Stimulated activated CD8-positive, alpha-beta memory T cell treated with anti-CD3 and anti-CD28 coated beads, Interleukin-7, amount 100 ng/mL, for 48 hours (primary cell): ENCODE data around the gene SRRM1.
A peak's percentile ranks its signal among the peaks of the same experiment; 100 is the strongest.
"Not testable (repeated sequence)": the region's sequence is repeated elsewhere in the genome, so short reads cannot be mapped to it uniquely, and the experiment has no call there.

ENCODE experiments used
- DNase-seq, 2 donors: peaks; one replicate each; pipeline ENCODE4 v3.0.0-alpha.2; 2020; ENCODE audit warnings: low read depth in 1 of 2; ENCODE audit errors: extremely low read depth in 1 of 2

The SRRM1 gene

DNA sequence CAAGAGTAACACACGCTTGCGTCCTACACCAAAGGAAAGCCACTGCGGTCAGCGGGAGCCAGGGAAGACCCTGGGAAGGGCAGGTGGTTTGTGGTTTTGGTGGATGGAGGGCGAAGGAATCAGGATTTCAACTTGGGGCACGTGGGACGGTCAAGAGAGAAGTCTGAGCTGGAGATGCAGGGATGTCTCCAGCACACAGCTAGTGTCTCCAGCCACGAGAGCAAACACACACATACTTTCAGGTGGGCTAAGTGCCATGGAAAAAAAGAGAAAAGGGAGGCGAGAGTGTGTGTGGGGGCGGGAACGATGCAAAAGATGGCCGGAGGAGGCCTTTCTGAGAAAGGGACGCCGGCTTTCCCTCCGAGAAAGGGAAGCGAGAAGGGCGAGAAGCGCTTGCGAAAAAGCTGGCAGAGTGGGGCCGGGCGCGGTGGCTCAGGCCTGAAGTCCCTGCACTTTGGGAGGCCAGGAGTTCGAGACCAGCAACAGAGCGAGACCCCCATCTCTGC lies 1.4 kb upstream of the SRRM1 start:
- DNase-seq = peak in 1 of 2 donors; percentile 7

DNA sequence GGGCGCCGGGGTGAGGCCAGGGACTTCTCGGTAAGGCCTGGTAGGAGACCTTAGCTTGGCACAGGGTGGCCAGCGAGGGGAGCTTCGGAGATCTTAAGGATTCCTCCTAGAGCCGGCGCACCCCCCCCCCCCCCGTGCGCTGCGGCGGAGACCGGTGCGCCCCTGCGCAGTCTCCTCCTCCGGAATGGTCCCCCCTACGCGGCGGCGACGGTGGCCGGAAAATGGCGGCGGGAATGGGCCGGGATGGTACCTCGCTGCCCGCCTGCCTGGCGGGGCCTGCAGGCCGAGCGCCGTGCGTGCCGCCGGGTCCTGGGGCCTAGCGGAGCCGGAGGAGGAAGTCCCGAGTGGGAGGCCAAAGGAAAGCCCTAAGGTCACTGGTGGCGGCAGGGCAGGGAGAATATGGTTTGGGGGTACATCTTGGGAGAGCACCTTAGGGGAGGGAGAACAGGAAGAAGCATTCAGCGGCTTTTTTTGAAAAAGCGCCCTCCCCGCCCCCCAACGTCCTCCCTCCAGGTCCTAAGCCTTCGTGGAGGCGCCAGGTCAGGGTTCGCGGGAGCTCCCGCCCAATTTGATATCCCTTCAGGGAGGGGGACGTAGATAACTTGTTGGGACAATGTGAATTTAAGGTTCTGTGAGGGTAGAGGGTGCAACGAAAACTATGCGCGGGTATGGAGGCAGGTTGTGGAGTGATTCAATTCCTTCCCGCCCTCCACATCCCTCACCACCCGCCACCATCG lies 429 bp downstream of the SRRM1 start:
- peak in 1 of 2 donors; percentile 7 for DNase-seq

DNA sequence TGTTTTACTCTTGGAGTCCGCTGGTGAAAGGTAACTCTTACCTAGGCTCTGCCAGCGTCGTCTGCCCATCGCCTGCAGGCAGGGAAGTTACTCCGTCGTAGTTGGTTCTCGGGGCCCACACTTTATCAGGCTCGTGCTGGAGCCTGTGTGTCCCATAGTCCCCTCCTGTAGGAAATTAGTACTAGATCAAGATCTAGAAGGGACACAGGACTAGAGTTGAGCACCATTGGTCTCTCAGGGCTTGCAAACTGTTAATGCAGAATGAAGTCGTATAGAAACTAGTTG lies 940 bp downstream of the SRRM1 start:
- no peak for DNase-seq

DNA sequence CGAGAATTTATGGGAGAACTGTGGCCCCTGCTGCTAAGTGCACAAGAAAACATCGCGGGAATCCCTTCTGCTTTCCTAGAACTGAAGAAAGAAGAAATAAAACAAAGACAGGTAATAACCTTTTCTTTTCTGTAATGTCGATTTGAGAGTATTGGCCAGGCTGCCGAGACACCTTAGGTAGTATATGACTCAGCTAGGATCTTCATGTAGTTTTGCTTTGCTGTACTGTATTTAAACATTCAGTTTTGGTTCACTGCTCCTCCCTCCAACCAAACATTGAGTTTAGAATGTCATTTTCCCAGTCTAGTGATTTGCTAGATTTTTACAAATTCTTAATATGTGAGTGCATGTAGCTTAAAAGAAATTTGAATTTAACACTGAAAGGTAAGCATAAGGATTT lies 5.8 kb downstream of the SRRM1 start:
- no peak for DNase-seq

DNA sequence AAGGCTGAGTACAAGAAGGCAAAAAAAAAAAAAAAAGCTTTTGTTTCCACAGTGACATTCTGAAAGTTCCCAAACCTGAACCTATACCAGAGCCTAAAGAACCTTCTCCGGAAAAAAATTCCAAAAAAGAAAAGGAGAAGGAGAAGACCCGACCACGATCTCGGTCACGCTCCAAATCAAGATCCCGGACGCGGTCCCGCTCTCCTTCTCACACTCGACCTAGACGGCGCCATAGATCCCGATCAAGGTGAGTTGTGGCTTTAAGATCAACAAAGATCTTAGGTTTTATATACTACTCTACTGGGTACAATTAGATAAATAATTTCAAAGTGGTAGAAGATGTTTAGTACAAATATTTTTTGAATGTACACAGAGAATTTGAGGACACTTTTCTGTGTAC lies 9.3 kb downstream of the SRRM1 start:
- DNase-seq = no peak

DNA sequence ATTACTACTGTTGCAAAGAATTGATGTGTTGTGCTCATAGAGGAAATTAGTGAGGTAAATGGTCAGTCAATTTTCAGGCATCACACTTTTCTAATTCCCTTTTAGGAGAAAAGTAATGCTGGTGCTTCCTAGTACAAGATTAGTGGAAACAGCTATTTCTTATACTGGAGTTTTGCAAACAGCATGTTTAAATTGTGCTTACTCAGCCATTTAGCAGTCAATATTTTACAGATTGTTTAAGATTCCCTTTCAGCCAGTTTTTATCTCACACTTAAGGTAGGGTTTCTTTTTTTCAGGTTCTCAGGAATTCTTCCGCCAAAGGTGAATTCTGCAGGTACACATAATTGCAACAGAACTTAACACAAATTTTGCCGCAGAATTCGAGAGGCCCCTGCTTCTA lies 10.9 kb downstream of the SRRM1 start:
- DNase-seq = no peak

DNA sequence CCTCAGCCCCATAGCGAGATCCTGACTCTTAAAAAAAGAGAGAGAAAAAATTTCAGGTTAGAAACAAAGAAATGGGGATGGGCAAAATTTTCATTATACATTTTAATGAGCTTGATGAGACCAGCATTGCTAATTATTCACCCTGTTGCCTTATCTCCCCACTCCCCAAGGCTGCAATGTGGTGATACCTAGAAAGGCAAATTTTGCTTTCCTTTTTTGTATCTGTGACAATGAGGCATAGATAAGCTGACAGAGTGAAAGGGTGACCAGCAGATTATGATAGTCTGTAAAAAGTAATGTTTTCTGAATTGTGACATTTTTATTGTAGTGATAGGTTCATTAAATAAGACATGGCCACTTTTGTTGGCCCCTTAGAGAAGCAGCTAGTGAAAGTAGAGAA lies 12.9 kb downstream of the SRRM1 start:
- no peak for DNase-seq

DNA sequence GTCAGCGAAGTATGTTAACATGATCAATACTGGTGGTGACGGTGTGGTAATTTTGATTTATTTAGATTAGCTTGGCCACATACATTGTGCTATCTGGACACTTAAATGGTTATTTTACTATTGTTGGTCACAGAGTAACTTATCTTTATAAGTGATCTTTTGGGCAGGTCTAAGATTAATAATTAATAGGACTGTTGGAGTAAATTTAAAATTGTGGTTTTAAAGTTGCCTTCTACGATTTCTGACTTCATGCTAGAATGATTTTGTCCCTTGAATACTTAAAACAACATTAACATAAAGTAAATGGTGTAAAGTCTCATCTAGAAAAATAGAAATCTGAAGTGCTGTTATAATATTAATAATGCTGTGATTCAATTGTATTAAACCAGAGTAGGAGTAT lies 14.7 kb downstream of the SRRM1 start:
- no peak for DNase-seq

DNA sequence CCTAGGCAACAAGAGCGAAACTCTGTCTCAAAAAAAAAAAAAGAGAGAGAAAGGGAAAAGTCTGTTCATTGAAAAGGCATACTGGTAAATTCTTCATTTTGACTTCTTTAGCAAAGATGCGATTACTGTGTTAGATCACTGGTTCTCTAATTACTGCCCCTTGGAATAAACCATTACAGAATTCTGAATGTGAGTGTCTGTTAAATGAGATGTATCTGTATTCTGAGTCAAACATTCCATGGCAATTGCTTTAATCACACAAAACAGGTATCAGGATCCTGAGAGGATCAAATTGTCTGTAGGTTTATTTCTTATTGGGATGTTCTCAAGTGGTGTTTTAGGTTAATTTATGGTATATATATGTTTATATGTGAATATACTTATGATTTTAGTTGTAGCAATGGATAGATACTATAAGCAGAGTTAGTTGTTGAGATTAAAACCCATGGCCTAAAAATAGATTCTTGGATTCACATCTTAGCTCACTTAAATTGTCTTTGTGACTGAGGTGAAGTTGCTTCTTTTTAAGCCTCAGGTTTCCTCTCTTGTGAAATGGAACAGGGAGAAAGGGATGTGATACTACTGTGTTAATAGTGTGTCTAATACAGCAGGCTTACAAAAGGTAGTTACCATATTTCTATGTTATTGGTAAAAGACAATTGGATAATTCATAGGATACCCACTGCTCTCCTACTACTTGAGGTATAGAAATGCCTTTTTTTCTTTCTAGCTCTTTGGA lies 16.2 kb downstream of the SRRM1 start:
- no peak for DNase-seq

DNA sequence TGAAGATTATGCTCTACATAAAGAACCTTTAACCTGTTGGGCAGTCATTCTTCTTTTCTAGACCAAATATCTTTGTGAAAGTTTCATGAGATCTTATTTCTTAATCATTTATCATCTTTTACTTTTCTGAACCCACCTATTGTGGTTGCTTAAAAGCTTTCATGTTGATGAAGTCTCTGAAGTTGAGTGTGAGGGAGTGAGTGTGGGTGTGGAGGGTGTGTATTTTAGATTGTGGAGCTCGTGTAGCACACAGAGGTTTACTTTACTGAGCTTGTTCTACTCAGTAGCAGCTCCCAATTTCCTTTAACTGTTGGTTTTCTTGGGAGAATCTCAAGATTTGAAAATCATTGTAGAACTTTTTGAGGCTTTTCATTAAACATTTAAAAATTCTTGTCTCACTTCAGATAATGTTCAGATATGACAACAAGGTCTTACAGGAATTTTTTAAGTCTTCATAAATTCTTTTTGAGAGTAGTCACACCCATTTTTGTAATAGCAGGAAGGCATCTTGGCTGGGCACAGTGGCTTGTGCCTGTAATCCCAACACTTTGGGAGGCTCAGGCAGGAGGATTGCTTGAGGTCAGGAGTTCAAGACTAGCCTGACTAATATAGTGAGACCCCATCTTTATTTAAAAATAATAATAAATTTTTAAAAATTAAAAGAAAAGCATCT lies 17.0 kb downstream of the SRRM1 start:
- no peak for DNase-seq

DNA sequence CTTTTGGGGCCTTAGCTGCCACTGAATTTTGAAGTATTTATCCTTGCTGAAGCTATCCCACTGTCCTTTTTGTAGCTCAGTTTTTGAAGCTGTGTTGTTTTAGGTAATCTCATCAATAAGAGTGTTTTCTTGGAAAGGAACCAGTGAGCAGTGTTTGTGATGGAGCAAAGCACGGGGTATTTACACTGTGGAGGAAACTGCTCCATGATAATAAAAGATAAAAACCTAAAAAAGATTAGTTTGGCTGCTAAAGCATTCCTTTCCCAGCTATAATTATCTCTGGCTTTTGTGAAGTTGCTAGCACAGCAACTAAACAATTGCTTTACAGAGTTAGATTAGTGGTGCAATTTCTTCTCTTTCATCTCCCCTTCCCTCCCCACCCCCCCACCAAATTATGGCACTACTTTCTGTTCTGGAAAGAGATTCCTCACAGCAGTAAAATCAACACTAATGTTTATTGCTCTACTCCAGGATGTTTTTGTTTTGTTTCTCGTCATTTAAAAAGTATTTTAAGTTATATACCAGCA lies 21.5 kb downstream of the SRRM1 start:
- no peak for DNase-seq

DNA sequence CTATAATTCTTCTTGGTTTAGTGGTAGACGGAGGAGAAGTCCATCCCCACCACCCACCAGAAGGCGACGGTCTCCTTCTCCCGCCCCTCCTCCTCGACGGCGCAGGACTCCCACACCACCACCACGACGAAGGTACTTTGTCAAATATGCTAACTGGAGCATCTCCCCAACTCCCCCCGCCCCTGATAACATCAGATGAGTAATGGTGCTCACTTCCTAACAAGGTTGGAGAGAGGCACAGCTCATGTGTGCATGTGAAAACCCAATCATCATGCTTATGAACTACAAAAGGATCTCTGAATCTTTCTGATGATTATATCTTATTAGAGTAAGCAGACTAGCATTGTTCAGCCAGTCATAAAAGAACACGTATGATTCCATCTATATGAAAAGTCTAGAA lies 23.7 kb downstream of the SRRM1 start:
- no peak for DNase-seq

DNA sequence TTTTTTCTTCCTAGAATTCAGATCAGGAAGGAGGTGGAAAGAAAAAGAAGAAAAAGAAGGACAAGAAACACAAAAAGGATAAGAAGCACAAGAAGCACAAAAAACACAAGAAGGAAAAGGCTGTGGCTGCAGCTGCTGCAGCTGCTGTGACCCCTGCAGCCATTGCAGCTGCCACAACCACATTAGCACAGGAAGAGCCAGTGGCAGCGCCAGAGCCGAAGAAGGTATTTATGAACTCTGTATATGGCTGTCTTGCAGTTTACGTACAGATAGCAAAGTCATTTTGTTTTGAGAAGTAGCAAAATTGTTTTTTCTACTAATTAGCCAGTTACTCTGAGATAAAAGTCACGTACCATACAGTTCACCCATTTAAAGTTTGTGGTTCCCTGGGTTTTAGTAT lies 28.3 kb downstream of the SRRM1 start:
- DNase-seq = not testable (repeated sequence)

DNA sequence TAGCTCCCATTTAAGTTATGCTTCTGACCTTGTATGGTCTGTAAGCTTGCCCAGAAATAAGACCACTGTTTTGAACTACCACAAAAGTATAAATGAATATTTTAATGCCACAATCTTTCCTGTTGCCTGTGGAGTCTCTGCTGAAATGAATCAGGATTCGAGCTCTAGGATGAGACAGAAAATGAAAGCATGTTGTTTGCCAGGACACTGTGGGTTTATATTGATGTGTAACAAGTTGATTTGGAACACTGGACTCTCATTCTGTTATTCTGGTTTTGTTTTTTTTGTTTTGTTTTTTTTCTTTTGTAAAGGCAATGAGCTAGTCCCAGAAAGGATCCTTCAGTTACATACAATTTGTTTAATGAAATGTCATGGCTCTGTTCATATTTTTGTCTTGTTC lies 29.6 kb downstream of the SRRM1 start:
- not testable (repeated sequence) for DNase-seq

DNA sequence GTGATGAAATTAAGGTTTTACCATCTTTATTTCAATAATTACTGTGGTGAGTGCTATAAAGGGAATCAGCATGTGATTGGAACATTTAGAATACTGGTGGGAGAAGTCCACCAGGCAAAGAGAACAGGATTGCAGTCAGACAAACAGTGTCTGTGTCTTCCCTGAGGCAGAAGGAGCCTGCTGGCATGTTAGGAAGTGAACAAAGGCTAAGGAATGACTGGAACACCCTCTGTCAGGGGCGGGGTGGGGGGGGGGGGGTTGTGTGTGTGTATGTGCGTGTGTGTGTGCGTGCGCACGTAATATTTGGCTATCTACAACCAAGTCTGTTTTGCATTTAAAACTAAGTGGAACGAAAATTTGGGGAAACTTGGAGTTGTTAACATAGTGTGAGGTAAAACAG lies 30.2 kb downstream of the SRRM1 start:
- DNase-seq = no peak

DNA sequence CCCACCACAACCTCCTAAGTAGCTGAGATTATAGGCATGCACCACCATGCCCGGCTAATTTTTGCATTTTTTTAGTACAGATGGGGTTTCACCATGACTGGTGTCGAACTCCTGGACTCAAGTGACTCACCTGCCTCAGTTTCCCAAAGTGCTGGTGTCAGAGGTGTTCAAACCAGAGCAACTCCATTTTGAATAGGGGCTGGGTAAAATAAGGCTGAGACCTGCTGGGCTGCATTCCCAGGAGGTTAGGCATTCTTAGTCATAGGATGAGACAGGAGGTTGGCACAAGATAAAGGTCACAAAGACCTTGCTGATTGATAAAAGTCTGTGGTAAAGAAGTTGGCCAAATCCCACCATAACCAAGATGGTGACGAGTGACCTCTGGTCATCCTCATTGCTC lies 35.3 kb downstream of the SRRM1 start:
- DNase-seq = not testable (repeated sequence)

DNA sequence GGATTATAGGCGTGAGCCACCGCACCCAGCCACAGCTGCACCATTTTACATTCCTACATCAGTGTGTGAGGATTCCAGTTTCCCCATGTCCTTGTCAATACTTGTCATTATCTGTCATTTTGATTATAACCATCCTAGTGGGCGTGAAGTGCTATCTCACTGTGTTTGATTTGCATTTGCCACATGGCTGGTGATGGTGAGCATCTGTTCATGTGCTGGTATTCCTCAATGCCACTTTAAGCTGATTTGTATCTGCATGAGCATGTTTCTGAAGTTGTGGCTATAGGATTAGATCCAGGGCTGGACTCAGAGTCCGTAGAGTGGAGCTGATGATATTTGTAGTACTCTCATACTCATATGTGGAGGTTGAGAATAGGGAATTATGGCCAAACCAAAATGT lies 36.6 kb downstream of the SRRM1 start:
- DNase-seq = no peak

DNA sequence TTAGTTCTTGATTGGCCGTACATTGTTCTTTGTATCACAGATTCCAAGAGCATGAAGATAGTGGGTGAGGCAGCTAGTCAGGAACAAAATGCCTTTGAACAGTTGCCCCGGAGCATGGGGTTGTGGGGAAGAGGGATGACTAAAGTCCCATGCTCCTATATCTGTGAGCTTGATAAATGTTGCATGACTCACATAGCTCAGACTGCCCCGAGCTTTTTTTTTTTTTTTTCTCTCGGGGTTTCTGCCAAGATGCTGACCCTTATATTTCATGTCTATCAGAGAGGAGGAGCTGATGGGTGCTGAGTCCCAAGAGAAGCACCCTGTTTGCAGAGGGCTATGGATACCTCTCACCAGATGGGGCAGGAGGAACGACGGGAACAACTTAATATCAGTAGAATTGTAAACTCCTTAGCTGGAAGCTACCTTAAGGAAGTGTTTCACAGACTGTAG lies 40.6 kb downstream of the SRRM1 start:
- no peak for DNase-seq

DNA sequence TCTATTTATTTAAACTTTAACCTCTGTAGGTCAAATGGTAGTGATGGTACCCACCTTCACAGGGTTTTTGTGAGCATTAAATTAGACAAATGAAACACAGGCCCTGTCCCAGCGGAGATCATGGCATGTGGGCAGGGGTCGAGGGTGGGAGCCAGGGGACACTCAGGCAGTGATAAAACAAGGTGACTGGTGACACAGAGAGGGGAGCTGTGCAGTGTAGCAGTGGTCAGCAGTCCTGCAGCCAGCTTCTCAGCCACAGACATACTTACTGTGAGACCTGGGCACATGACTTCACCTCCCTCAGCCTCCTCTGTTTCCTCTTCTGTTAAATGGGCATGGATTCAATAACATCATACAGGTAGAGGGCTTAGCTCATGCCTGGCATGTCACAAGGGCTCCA lies 44.9 kb downstream of the SRRM1 start:
- no peak for DNase-seq

DNA sequence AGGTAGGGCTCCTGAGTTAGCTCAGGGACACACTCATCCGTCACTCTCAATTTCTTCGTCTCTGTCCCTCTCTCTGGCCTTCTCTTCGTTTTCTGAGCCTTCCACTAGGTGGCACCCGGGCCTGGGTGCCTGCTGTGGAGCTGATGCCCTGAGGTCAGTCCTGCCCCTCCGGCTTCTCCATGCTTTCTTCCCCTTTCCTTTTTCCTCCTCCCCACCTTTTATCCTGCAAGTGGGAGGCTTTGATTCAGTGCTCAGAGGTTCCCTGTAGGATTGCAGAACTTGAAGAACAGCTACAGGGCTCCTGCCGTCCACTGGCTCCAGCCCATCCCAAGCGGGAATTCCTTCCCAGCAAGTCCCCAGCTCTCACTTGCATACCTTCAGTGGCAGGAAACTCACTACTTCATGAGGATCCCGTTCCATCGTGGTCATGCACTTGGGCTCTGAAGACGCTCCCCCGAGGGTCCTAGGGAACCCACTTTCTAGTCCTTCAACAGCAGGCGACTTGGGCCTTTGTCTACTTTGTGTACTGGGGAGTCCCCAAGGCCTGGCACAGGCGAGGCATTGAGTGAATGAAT lies 45.6 kb downstream of the SRRM1 start:
- peak; percentile 26 to 28 for DNase-seq

DNA sequence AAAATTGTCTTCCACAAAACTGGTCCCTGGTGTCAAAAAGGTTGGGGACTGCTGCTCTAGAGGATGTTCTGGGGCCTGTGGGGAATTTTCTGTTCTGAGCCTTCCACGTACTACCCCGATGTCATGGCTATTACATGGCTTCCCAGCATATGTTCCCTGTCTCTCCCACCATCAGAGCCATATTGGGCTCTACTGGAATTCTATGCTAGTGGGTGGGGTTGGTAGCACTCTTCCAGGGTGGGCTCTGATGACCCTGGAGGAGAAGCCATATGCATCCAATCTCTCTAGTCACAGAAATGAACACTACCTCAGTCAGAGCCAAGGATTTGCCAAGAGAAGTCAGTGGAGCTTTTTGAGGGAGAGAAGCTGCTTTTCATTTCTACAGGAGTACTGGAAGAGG lies 47.9 kb downstream of the SRRM1 start:
- no peak for DNase-seq
